Aorta (tissue), 5 donors: Measurements from ENCODE around the gene MACF1. TPM values are rescaled to one million over a fixed set of nuclear protein-coding genes. Genes with fewer than 3 reads are reported as not detected.

Experiments used
- ATAC-seq: fragments of 200-7000 bp; cut with Tn5 transposase; one replicate; pipeline ENCODE4 v1.9.1; 2022; ENCODE audit warnings: moderate library complexity; ENCODE audit not compliant: low FRiP score
- DNase-seq, 2 donors: peaks; one replicate each; pipeline ENCODE4 v3.0.0-alpha.2; 2020
- H3K27ac ChIP-seq, 2 donors: one replicate each; pipeline ENCODE4 v1.5.1; 2013; ENCODE audit warnings: low read length in 2 of 2, mild to moderate bottlenecking in 2 of 2, moderate library complexity in 2 of 2, control low read depth in 1 of 2, inconsistent platforms in 1 of 2, low read depth in 1 of 2
- H3K27me3 ChIP-seq, 2 donors: one replicate each; pipeline ENCODE4 v1.6.1; 2013; ENCODE audit warnings: control low read depth in 1 of 2, low read length in 1 of 2, mild to moderate bottlenecking in 1 of 2, moderate library complexity in 1 of 2; ENCODE audit not compliant: insufficient read depth in 2 of 2, control insufficient read depth in 1 of 2
- H3K36me3 ChIP-seq, 2 donors: one replicate each; pipeline ENCODE4 v1.6.1; 2013; ENCODE audit warnings: control low read depth in 1 of 2, low read length in 1 of 2, mild to moderate bottlenecking in 1 of 2; ENCODE audit not compliant: insufficient read depth in 2 of 2, control insufficient read depth in 1 of 2
- H3K4me1 ChIP-seq, 2 donors: one replicate each; pipeline ENCODE4 v1.6.1; 2013; ENCODE audit warnings: low read length in 2 of 2, control low read depth in 1 of 2, mild to moderate bottlenecking in 1 of 2, moderate library complexity in 1 of 2; ENCODE audit not compliant: insufficient read depth in 2 of 2, control insufficient read depth in 1 of 2
- H3K4me3 ChIP-seq, 2 donors: one replicate each; pipeline ENCODE4 v1.5.1; 2013; ENCODE audit warnings: low read length in 2 of 2, control low read depth in 1 of 2, mild to moderate bottlenecking in 1 of 2
- H3K9me3 ChIP-seq: one replicate; pipeline ENCODE4 v1.6.1; 2013; ENCODE audit warnings: mild to moderate bottlenecking, low read length; ENCODE audit not compliant: control insufficient read depth
- WGBS, 2 donors: extraction: QIAGEN DNeasy Blood & Tissue Kit; methylation state at CpG; one replicate each; pipeline ENCODE4 v1.1.7; 2013; 5-methylcytosine and 5-hydroxymethylcytosine counted together
- intact Hi-C, 2 donors: fragments of 100-400 bp; cut with DNase I; formaldehyde crosslinking; loops; one replicate each; pipeline versions ENCODE4 v1.14.2 to v1.15.0; 2022
- polyA plus RNA-seq, 2 donors: library from polyadenylated mRNA; stranded (reverse); fragments of 200-250 nt; gene quantifications; one replicate each; pipeline ENCODE4 v1.2.3, GENCODE V29; 2013
- total RNA-seq, 2 donors: library from RNA; stranded (reverse); fragmentation: NEBNext Ultra II Directional; extraction: Animal tissue kit (Norgen Biotek cat#: 25700); gene quantifications; one replicate each; pipeline ENCODE4 v1.2.1, GENCODE V29; 2021
- donor health status: healthy with polysubstance abuse.
- donor health status: Bipolar disorder and iron deficiency.
- donor health status: DM: no; HTN: no; CAD: no.
- donor health status: DM: no; HTN: no; CAD: no.
- donor health status: DM: yes; HTN: yes; CAD: no.

Gene MACF1
- total and polyA plus RNA-seq, 4 donors, result 38.9 to 785 (median 386) TPM

GRCh38 chr1:39238476-39238875, 34.0 kb downstream of the MACF1 start:
- ATAC-seq (no peak), DNase-seq (no peak)
- no peaks in the 10 kb centered on the region for H3K9me3 ChIP-seq
- H3K4me3 ChIP-seq, result no peak overlapping the region
- peak overlapping the region in 1 of 2 donors; percentile 38 for H3K27ac ChIP-seq
- no peaks in the 10 kb centered on the region for H3K27me3 ChIP-seq
- intact Hi-C loops, result no loop called here
- H3K4me1 ChIP-seq, result peaks cover 0 to 2% of the 10 kb centered on the region in 2 donors
- 32 to 51% methylated on average over 1 of the region's 1 CpG for WGBS, 2 donors
- no peaks in the 10 kb centered on the region for H3K36me3 ChIP-seq

GRCh38 chr1:39239968-39240367, 35.5 kb downstream of the MACF1 start:
- intact Hi-C loops, result no loop called here
- Histone ChIP-seq H3K27ac (no peak overlapping the region), H3K4me1 (peaks cover 0 to 2% of the 10 kb centered on the region in 2 donors), H3K36me3 (no peaks in the 10 kb centered on the region), H3K27me3 (no peaks in the 10 kb centered on the region), H3K4me3 (no peak overlapping the region), H3K9me3 (no peaks in the 10 kb centered on the region)
- DNase-seq, result no peak
- no peak for ATAC-seq
- WGBS, 2 donors, result 74 to 81% methylated on average over 3 of the region's 3 CpGs

GRCh38 chr1:39243302-39243701, 38.8 kb downstream of the MACF1 start:
- no peak overlapping the region for H3K4me3 ChIP-seq
- H3K9me3 ChIP-seq, result no peaks in the 10 kb centered on the region
- peaks cover 0 to 2% of the 10 kb centered on the region in 2 donors for H3K4me1 ChIP-seq
- ATAC-seq, result no peak
- intact Hi-C loops, result no loop called here
- no peak overlapping the region for H3K27ac ChIP-seq
- H3K36me3 ChIP-seq, result no peaks in the 10 kb centered on the region
- WGBS, 2 donors, result 85 to 86% methylated on average over 2 of the region's 2 CpGs
- DNase-seq, result no peak
- H3K27me3 ChIP-seq, result no peaks in the 10 kb centered on the region

GRCh38 chr1:39250460-39251240, 46.2 kb downstream of the MACF1 start:
- Histone ChIP-seq H3K4me1 (peaks cover 0 to 3% of the 10 kb centered on the region in 2 donors), H3K4me3 (no peak overlapping the region), H3K27me3 (no peaks in the 10 kb centered on the region), H3K36me3 (peaks cover under 1 to 2% of the 10 kb centered on the region in 2 donors), H3K9me3 (no peaks in the 10 kb centered on the region), H3K27ac (no peak overlapping the region)
- intact Hi-C loops, result no loop called here
- DNase-seq (no peak), ATAC-seq (no peak)
- 82 to 87% methylated on average over 2 of the region's 2 CpGs for WGBS, 2 donors

GRCh38 chr1:39255222-39255621, 50.7 kb downstream of the MACF1 start:
- intact Hi-C loops, result loop anchor here (5.0 kb wide), 3 partner anchors 48 to 153 kb away; no protein-coding TSS in a partner anchor
- Histone ChIP-seq H3K9me3 (no peaks in the 10 kb centered on the region), H3K36me3 (peaks cover 3 to 6% of the 10 kb centered on the region in 2 donors), H3K27me3 (no peaks in the 10 kb centered on the region), H3K4me3 (no peak overlapping the region), H3K27ac (peak overlapping the region in 1 of 2 donors; percentile 2), H3K4me1 (peaks cover 2 to 3% of the 10 kb centered on the region in 2 donors)
- ATAC-seq (no peak), DNase-seq (no peak)
- WGBS, 2 donors, result 3 to 7% methylated on average over 1 of the region's 1 CpG

- Histone ChIP-seq H3K4me1 (peaks cover 2 to 3% of the 10 kb centered on the region in 2 donors), H3K27me3 (no peaks in the 10 kb centered on the region), H3K4me3 (no peak overlapping the region), H3K36me3 (peaks cover 3 to 6% of the 10 kb centered on the region in 2 donors), H3K9me3 (no peaks in the 10 kb centered on the region), H3K27ac (peak overlapping the region in 1 of 2 donors; percentile 84)
- WGBS, 2 donors, result 43 to 45% methylated on average over 7 of the region's 7 CpGs
- DNase-seq (peak; percentile 66 to 83), ATAC-seq (peak; percentile 84)
- intact Hi-C loops, result loop anchor here (5.0 kb wide), 3 partner anchors 51 to 156 kb away; no protein-coding TSS in a partner anchor
These were observed 53.8 kb downstream of the MACF1 start for GRCh38 chr1:39258146-39258924.

GRCh38 chr1:39258925-39259244, 54.4 kb downstream of the MACF1 start:
- no peak overlapping the region for H3K4me3 ChIP-seq
- H3K36me3 ChIP-seq, result peaks cover 3 to 6% of the 10 kb centered on the region in 2 donors
- intact Hi-C loops, result loop anchor here (5.0 kb wide), 3 partner anchors 52 to 157 kb away; no protein-coding TSS in a partner anchor
- no peaks in the 10 kb centered on the region for H3K9me3 ChIP-seq
- peaks cover 2 to 3% of the 10 kb centered on the region in 2 donors for H3K4me1 ChIP-seq
- ATAC-seq, result no peak
- no peak for DNase-seq
- no peaks in the 10 kb centered on the region for H3K27me3 ChIP-seq
- H3K27ac ChIP-seq, result peak overlapping the region in 1 of 2 donors; percentile 84

- Histone ChIP-seq H3K9me3 (no peaks in the 10 kb centered on the region), H3K4me3 (no peak overlapping the region), H3K27me3 (no peaks in the 10 kb centered on the region), H3K4me1 (peaks cover 0 to 4% of the 10 kb centered on the region in 2 donors), H3K27ac (no peak overlapping the region), H3K36me3 (no peaks in the 10 kb centered on the region)
- DNase-seq, result no peak
- intact Hi-C loops, result no loop called here
- 87 to 89% methylated on average over 2 of the region's 2 CpGs for WGBS, 2 donors
- no peak for ATAC-seq
These were observed 57.3 kb downstream of the MACF1 start for GRCh38 chr1:39261712-39262221.
